ENCODE results near the gene KCNJ6. TPM values are rescaled to one million over a fixed set of nuclear protein-coding genes. Genes with fewer than 3 reads are reported as not detected.

KCNJ6 gene
- total RNA-seq, 1 donor from 2014 or later = 0.33 TPM

DNA sequence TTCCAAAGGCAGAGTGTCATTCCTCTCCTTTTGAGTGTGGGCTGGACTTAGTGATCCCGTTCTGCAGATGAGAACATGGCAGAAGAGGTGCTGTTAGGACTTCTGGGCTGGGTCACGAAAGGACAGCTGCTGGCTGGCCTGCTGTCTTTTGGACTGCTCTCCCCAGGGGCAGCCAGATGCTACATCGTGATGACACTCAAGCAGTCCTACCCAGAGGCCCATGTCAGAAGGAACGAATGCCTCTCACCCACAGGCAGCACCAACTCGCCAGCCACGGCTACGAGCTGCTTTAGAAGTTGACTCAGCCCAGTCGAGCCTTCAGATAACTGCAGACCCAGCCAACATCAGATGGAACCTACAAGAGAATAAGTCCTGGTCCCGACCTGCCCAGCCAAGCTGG lies 156.5 kb downstream of the KCNJ6 start:
- H3K27me3 ChIP-seq (ENCODE audit: control insufficient read depth, insufficient read depth, low read length) = peaks cover 4% of the 10 kb centered on the region
- H3K4me3 ChIP-seq (ENCODE audit: low read depth, low read length) = no peak overlapping the region
- H3K36me3 ChIP-seq (ENCODE audit: control insufficient read depth, insufficient read depth, low read length) = no peaks in the 10 kb centered on the region
- no peak for DNase-seq (ENCODE audit: low read depth)
- TF ChIP-seq, protein P1, sequence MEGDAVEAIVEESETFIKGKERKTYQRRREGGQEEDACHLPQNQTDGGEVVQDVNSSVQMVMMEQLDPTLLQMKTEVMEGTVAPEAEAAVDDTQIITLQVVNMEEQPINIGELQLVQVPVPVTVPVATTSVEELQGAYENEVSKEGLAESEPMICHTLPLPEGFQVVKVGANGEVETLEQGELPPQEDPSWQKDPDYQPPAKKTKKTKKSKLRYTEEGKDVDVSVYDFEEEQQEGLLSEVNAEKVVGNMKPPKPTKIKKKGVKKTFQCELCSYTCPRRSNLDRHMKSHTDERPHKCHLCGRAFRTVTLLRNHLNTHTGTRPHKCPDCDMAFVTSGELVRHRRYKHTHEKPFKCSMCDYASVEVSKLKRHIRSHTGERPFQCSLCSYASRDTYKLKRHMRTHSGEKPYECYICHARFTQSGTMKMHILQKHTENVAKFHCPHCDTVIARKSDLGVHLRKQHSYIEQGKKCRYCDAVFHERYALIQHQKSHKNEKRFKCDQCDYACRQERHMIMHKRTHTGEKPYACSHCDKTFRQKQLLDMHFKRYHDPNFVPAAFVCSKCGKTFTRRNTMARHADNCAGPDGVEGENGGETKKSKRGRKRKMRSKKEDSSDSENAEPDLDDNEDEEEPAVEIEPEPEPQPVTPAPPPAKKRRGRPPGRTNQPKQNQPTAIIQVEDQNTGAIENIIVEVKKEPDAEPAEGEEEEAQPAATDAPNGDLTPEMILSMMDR (IDR thresholded peaks at IDR 0.05; ENCODE audit: insufficient read depth, low read length, poor library complexity, severe bottlenecking) = no peak

DNA sequence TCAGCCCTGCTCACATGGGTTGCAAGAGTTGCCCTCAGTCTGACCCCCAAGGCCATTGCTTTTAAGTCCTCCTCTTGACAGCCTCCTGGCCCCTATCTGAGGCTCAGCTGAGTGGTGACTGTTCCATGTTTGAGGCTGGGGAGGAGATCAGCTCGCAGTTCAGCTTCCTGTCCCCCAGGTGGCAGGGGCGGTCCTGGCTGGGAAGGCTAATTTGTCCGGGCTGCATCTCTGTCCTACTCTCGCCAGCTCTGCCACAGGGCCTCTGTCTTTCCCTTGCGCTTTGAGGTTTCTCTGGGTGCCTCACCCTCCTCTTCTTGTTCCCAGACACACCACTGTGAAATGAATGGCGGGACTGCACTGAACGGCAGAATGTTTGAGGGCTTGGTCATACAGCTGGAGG lies 157.3 kb downstream of the KCNJ6 start:
- Histone ChIP-seq H3K27me3 (ENCODE audit: control insufficient read depth, insufficient read depth, low read length) (peaks cover 4% of the 10 kb centered on the region), H3K36me3 (ENCODE audit: control insufficient read depth, insufficient read depth, low read length) (no peaks in the 10 kb centered on the region), H3K4me3 (ENCODE audit: low read depth, low read length) (no peak overlapping the region)
- no peak for DNase-seq (ENCODE audit: low read depth)
- TF ChIP-seq, protein P1 (IDR thresholded peaks at IDR 0.05; ENCODE audit: insufficient read depth, low read length, poor library complexity, severe bottlenecking) = peak; percentile 81

DNA sequence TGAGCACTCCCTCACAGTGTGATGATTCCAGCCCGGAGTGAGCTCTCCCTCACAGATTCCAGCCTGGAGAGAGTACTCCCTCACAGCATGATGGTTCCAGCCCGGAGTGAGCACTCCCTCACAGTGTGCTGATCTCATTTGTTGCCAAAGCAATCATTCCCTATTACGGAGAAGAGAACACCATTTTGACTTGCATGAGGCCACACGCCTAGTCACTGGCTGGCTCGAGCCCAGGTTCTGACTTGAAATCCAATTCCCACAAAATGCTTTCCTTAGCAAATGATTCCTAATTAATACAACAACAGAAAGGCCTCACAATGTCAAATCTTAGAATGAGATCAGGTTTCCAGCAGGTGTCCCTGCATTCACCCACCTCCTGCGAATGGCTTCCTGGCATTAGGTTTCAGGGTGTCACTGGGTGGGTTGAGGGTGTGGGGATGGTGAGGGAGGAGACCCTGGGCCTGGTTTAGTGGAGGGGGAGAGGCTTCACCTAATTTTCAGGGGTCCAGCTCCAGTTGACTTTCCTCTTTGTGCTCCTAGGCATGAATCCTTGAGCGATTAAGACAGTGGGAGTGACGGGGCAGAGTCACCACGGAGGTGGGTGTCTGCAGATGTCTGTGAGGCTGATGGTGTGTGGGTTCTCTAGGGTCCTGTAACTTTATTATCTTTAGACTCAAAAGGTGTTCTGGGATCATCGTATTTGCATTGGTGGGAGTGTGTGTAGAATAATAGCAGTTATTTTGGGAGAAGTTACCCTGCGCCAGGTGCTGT lies 158.5 kb downstream of the KCNJ6 start:
- Histone ChIP-seq H3K27me3 (ENCODE audit: control insufficient read depth, insufficient read depth, low read length) (peaks cover 8% of the 10 kb centered on the region), H3K4me3 (ENCODE audit: low read depth, low read length) (no peak overlapping the region), H3K36me3 (ENCODE audit: control insufficient read depth, insufficient read depth, low read length) (no peaks in the 10 kb centered on the region)
- TF ChIP-seq, protein P1 (IDR thresholded peaks at IDR 0.05; ENCODE audit: insufficient read depth, low read length, poor library complexity, severe bottlenecking) = no peak
- DNase-seq (ENCODE audit: low read depth) = no peak

DNA sequence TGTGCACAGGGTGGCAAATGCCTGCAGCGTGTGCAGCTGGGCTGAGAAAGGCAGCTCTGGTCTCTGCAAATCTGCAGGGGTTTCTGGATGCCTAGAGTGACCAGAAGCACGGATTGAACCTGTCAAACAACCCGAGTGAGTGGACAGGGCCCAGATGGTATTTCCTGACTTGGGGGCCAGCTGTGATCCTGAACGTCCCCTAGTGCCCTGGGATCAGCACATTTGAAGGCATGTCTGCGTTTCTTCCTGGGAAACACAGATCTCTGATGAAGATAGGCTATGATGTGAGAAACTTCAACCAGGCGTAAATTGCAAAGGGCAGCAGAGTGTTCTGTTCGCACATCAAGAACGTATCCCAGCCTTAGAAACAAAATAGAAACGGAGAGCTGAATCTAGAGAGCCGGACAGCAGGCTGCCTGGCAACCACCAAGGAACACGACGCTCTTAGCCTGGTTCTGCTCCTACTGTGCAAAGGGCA lies 163.1 kb downstream of the KCNJ6 start:
- DNase-seq (ENCODE audit: low read depth) = no peak
- peaks cover 8% of the 10 kb centered on the region for H3K27me3 ChIP-seq (ENCODE audit: control insufficient read depth, insufficient read depth, low read length)
- TF ChIP-seq, protein P1 (IDR thresholded peaks at IDR 0.05; ENCODE audit: insufficient read depth, low read length, poor library complexity, severe bottlenecking) = no peak
- H3K36me3 ChIP-seq (ENCODE audit: control insufficient read depth, insufficient read depth, low read length) = no peaks in the 10 kb centered on the region
- no peak overlapping the region for H3K4me3 ChIP-seq (ENCODE audit: low read depth, low read length)

DNA sequence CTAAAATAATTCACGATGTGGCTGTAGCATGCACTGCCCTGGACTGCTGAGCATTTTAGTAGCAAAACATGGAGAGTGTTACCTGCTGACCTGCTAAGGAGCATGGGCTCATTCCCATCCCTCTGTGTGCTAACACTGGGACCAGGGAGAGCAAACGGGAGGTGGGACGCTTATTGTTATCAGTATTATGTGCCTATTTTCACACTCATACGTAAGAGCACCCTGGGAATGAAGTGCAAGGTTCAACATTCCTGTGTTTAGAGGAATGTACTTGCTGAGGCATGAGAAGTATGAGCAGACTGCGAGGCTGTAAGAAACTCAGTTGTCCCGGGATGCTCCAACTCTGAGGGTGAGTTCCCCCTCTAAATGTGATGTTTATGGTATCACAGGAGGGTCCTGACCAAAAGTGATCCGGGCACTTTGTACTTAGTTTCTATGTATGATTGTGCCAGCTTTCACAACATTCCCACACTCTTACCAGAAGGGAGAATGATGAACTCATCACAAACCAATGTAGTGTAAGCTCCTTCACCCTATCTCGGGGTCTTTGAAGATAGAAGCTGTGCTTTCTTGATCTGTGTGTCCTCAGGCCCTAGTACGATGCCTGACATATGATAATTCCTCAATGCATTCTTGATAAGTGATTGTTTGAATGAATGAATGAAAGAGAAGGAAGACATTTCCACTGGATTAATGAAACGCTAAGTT lies 164.8 kb downstream of the KCNJ6 start:
- no peak for DNase-seq (ENCODE audit: low read depth)
- TF ChIP-seq, protein P1 (IDR thresholded peaks at IDR 0.05; ENCODE audit: insufficient read depth, low read length, poor library complexity, severe bottlenecking) = no peak
- Histone ChIP-seq H3K27me3 (ENCODE audit: control insufficient read depth, insufficient read depth, low read length) (peaks cover 8% of the 10 kb centered on the region), H3K36me3 (ENCODE audit: control insufficient read depth, insufficient read depth, low read length) (no peaks in the 10 kb centered on the region), H3K4me3 (ENCODE audit: low read depth, low read length) (no peak overlapping the region)
